ENCODE results near the gene ASTN2.

DNA sequence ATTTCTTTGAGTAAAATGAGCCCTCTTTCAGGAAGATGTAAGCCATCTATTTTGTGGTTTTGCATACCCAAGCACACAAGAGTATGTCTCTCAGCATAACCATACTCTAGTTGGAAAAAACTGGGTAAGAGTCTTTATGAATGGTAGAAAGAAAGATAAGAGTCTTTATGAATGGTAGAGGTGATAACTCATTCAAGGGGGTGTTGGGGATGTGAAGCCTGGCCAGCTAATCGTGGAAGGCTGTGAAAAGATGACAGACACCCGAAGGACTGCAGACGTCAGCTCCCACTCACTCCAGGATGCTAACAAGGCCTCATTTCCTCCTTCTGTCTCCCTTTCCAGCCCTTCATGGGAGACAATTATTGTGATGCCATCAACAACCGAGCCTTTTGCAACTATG, 1032.8 kb downstream of the ASTN2 start:
- TF ChIP-seq, protein P1, sequence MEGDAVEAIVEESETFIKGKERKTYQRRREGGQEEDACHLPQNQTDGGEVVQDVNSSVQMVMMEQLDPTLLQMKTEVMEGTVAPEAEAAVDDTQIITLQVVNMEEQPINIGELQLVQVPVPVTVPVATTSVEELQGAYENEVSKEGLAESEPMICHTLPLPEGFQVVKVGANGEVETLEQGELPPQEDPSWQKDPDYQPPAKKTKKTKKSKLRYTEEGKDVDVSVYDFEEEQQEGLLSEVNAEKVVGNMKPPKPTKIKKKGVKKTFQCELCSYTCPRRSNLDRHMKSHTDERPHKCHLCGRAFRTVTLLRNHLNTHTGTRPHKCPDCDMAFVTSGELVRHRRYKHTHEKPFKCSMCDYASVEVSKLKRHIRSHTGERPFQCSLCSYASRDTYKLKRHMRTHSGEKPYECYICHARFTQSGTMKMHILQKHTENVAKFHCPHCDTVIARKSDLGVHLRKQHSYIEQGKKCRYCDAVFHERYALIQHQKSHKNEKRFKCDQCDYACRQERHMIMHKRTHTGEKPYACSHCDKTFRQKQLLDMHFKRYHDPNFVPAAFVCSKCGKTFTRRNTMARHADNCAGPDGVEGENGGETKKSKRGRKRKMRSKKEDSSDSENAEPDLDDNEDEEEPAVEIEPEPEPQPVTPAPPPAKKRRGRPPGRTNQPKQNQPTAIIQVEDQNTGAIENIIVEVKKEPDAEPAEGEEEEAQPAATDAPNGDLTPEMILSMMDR (IDR thresholded peaks at IDR 0.05; ENCODE audit: extremely low read depth in 1 of 2, insufficient read depth in 1 of 2, low read depth in 1 of 2, low read length in 2 of 2): no peak
- TF ChIP-seq POLR2A (IDR thresholded peaks at IDR 0.05; ENCODE audit: low read depth, low read length) (no peak), MAX (IDR thresholded peaks at IDR 0.05; ENCODE audit: insufficient read depth, insufficient read length) (no peak), EZH2 (IDR thresholded peaks at IDR 0.05; ENCODE audit: borderline replicate concordance, low read depth, low read length, severe bottlenecking) (no peak), POLR2AphosphoS5 (IDR thresholded peaks at IDR 0.05; ENCODE audit: insufficient read depth, low read depth, low read length) (no peak), JUN (IDR thresholded peaks at IDR 0.05; ENCODE audit: borderline replicate concordance, insufficient read depth, insufficient read length, low read depth) (no peak)

All from endothelial cell of umbilical vein (primary cell).